Mesenchymal stem cell (in vitro differentiated cells and primary cell): ENCODE measurements around the gene GRIK4.

ENCODE experiments used
- DNase-seq: peaks from one replicate; pipeline ENCODE4 v3.0.0-alpha.2; 2013
- H2AFZ ChIP-seq: one replicate; pipeline ENCODE4 v1.6.1; 2013; ENCODE audit warnings: low read depth, mild to moderate bottlenecking, control low read depth, inconsistent platforms, low read length, moderate library complexity
- H2AK5ac ChIP-seq: 2 replicates; pipeline ENCODE4 v1.6.1; 2013; ENCODE audit warnings: low read length, moderate library complexity, mild to moderate bottlenecking, inconsistent platforms; ENCODE audit not compliant: severe bottlenecking
- H2BK120ac ChIP-seq: one replicate; pipeline ENCODE4 v1.6.1; 2013; ENCODE audit warnings: low read depth, mild to moderate bottlenecking, inconsistent platforms, low read length, moderate library complexity
- H2BK12ac ChIP-seq, 2 experiments: one replicate each; pipeline ENCODE4 v1.6.1; 2013; ENCODE audit warnings: inconsistent platforms in 2 of 2, low read length in 2 of 2, mild to moderate bottlenecking in 2 of 2, moderate library complexity in 2 of 2, control low read depth in 1 of 2
- H2BK15ac ChIP-seq: one replicate; pipeline ENCODE4 v1.6.1; 2013; ENCODE audit warnings: mild to moderate bottlenecking, low read depth, inconsistent platforms; ENCODE audit not compliant: poor library complexity, severe bottlenecking
- H2BK5ac ChIP-seq: 2 replicates; pipeline ENCODE4 v1.6.1; 2013; ENCODE audit warnings: low read depth, mild to moderate bottlenecking, low read length, control low read depth, inconsistent platforms; ENCODE audit not compliant: poor library complexity, severe bottlenecking
- H3K14ac ChIP-seq, 2 experiments: one replicate each; pipeline ENCODE4 v1.6.1; 2013; ENCODE audit warnings: inconsistent platforms in 2 of 2, low read length in 2 of 2, control low read depth in 1 of 2, mild to moderate bottlenecking in 1 of 2, moderate library complexity in 1 of 2
- H3K18ac ChIP-seq, 2 experiments: one replicate each; pipeline ENCODE4 v1.6.1; 2013; ENCODE audit warnings: inconsistent platforms in 2 of 2, low read length in 2 of 2, control low read depth in 1 of 2, low read depth in 1 of 2, mild to moderate bottlenecking in 1 of 2
- H3K23ac ChIP-seq, 2 experiments: one replicate each; pipeline ENCODE4 v1.6.1; 2013; ENCODE audit warnings: inconsistent platforms in 2 of 2, low read length in 2 of 2, mild to moderate bottlenecking in 2 of 2, moderate library complexity in 2 of 2, control low read depth in 1 of 2
- H3K27ac ChIP-seq: 2 replicates; pipeline ENCODE4 v1.5.1; 2013; ENCODE audit warnings: mild to moderate bottlenecking, moderate library complexity, low read length, control low read depth, inconsistent platforms; ENCODE audit not compliant: poor library complexity, severe bottlenecking
- H3K27me3 ChIP-seq, 2 experiments: 2 replicates each; pipeline versions ENCODE4 v1.6.1 to v1.7.0; 2013; ENCODE audit warnings: low read length in 2 of 2, mild to moderate bottlenecking in 2 of 2, moderate library complexity in 2 of 2, control low read depth in 1 of 2, inconsistent platforms in 1 of 2; ENCODE audit not compliant: control insufficient read depth in 1 of 2, insufficient read depth in 1 of 2
- H3K36me3 ChIP-seq, 2 experiments: 2 replicates each; pipeline versions ENCODE4 v1.6.1 to v1.7.0; 2013; ENCODE audit warnings: low read length in 2 of 2, control low read depth in 1 of 2, inconsistent platforms in 1 of 2, low read depth in 1 of 2, mild to moderate bottlenecking in 1 of 2; ENCODE audit not compliant: insufficient read depth in 2 of 2, control insufficient read depth in 1 of 2
- H3K4ac ChIP-seq, 2 experiments: one replicate each; pipeline ENCODE4 v1.6.1; 2013; ENCODE audit warnings: inconsistent platforms in 2 of 2, low read length in 2 of 2, mild to moderate bottlenecking in 2 of 2, moderate library complexity in 2 of 2, control low read depth in 1 of 2, low read depth in 1 of 2
- H3K4me1 ChIP-seq: 2 replicates; pipeline ENCODE4 v1.6.1; 2013; ENCODE audit warnings: low read depth, low read length, control low read depth; ENCODE audit not compliant: control insufficient read depth, insufficient read depth
- H3K4me2 ChIP-seq: 2 replicates; pipeline ENCODE4 v1.6.1; 2013; ENCODE audit warnings: low read length, mild to moderate bottlenecking, inconsistent platforms; ENCODE audit not compliant: poor library complexity, severe bottlenecking
- H3K4me3 ChIP-seq, 2 experiments: 2 replicates each; pipeline versions ENCODE4 v1.5.1 to v1.7.0; 2013; ENCODE audit warnings: low read length in 2 of 2, mild to moderate bottlenecking in 2 of 2, control low read depth in 1 of 2, low read depth in 1 of 2; ENCODE audit not compliant: insufficient read depth in 1 of 2
- H3K79me1 ChIP-seq: replicated peaks from 2 replicates; pipeline ENCODE4 v1.6.1; 2013; ENCODE audit warnings: mild to moderate bottlenecking, control low read depth, low read length, inconsistent platforms; ENCODE audit not compliant: poor library complexity, severe bottlenecking
- H3K9ac ChIP-seq: 2 replicates; pipeline ENCODE4 v1.7.0; 2013; ENCODE audit warnings: mild to moderate bottlenecking, low read length, moderate library complexity
- H3K9me3 ChIP-seq: 2 replicates; pipeline ENCODE4 v1.7.0; 2013; ENCODE audit warnings: mild to moderate bottlenecking, low read length; ENCODE audit not compliant: control insufficient read depth
- H4K8ac ChIP-seq: one replicate; pipeline ENCODE4 v1.6.1; 2013; ENCODE audit warnings: inconsistent platforms, mild to moderate bottlenecking, low read length, moderate library complexity
- H4K91ac ChIP-seq: one replicate; pipeline ENCODE4 v1.6.1; 2013; ENCODE audit warnings: mild to moderate bottlenecking, low read length, inconsistent platforms
- WGBS: methylation state at CpG from one replicate; pipeline ENCODE4 v1.1.7; 2013; ENCODE audit warnings: mixed read lengths; 5-methylcytosine and 5-hydroxymethylcytosine counted together

Gene GRIK4

DNA sequence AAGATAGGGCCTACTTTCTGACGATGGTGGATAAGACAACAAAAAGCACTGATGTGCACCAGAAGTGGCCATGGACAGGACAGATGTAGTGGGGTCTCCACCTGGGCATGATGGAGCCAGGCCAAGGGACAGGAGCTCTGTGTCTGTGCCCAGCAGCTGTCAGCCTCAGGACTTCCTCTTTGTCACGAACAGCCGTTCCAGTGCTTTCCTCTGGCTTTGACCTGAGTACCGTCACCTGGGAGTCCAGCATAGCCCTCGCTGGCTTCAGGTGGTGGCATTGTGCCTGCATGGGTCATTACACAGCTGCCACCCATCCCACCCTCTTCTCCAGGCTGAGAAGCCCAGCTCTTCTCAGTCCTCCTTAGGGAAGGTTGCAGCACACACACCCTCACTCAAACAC lies 137.8 kb downstream of the GRIK4 start:
- Histone ChIP-seq H3K4me1 (peaks cover 8% of the 10 kb centered on the region), H3K18ac (no peak overlapping the region), H3K9me3 (peaks cover 3% of the 10 kb centered on the region), H3K36me3 (no peaks in the 10 kb centered on the region), H2BK120ac (no peak overlapping the region), H4K8ac (no peak overlapping the region), H3K4ac (no peak overlapping the region), H3K14ac (no peak overlapping the region), H3K27me3 (peaks cover 70 to 95% of the 10 kb centered on the region in 2 experiments), H4K91ac (no peak overlapping the region), H3K9ac (no peak overlapping the region), H3K4me3 (no peak overlapping the region), H2BK5ac (no peak overlapping the region), H3K79me1 (no peaks in the 10 kb centered on the region), H3K27ac (no peak overlapping the region), H2BK15ac (no peak overlapping the region), H3K23ac (no peak overlapping the region), H2AK5ac (no peak overlapping the region), H2BK12ac (no peak overlapping the region), H2AFZ (no peak overlapping the region), H3K4me2 (no peak overlapping the region)
- WGBS, result 77% methylated on average over 5 of the region's 5 CpGs
- DNase-seq, result no peak

- Histone ChIP-seq H3K4me1 (no peaks in the 10 kb centered on the region), H2AFZ (no peak overlapping the region), H2AK5ac (no peak overlapping the region), H3K9ac (no peak overlapping the region), H3K27ac (no peak overlapping the region), H3K4me2 (no peak overlapping the region), H2BK12ac (no peak overlapping the region), H2BK5ac (no peak overlapping the region), H3K27me3 (peaks cover 69 to 100% of the 10 kb centered on the region in 2 experiments), H3K14ac (no peak overlapping the region), H4K8ac (no peak overlapping the region), H3K18ac (no peak overlapping the region), H2BK15ac (no peak overlapping the region), H4K91ac (no peak overlapping the region), H3K23ac (no peak overlapping the region), H3K9me3 (peaks cover 3% of the 10 kb centered on the region), H3K4ac (no peak overlapping the region), H3K79me1 (no peaks in the 10 kb centered on the region), H3K4me3 (no peak overlapping the region), H2BK120ac (no peak overlapping the region), H3K36me3 (no peaks in the 10 kb centered on the region)
- WGBS, result 71% methylated on average over 3 of the region's 3 CpGs
- DNase-seq, result no peak
These were observed 139.8 kb downstream of the GRIK4 start for GRCh38 chr11:120651396-120651795.

DNA sequence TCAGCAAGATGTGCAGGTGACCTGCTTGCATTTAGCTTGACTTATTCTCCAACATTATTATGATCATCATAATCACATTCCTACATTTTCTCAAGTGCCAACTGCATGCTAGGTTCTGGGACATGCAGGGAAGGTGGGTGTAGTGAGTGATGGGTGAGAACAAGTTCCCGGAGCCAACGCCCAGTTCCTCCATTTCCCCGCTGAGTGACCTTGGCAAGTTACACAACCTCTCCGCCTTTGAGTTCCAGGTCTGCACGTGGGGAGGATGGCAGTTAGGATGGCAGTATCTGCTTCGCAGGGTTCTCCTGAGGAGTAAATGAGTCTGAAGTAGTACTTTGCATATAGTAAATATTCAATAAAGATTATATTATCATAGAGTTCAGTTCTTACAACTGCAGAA lies 140.3 kb downstream of the GRIK4 start:
- WGBS, result 86% methylated on average over 3 of the region's 6 CpGs

DNA sequence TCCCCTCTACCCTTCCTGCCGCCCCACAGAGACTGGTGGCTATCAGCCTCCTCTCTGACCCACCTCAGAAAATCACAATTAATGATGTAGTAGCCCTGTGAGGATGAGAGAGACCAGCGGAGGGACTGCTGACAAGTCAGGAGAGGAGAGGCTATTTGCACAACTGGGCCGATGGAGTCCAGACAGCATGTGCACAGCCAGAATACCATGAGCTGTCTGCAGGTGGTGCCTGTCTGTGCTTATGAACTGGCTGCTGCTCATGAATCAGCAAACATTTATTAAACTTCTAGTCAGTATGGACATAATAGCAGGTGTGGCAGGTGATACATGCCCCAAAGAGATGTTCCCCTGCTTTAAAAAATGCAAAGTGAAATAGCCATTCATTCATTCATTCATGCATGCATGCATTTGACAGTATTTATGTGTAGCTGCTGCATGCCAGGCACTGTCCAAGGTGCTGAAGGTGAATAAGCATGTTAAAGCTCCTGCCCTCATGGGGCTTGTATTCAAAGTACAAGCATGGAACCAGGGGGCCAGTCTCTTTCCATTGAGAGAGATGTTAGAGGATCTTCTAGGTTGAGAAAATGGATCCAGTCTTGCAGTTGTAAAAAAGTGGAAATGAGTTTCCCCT lies 141.3 kb downstream of the GRIK4 start:
- Histone ChIP-seq H2BK12ac (no peak overlapping the region), H3K9ac (no peak overlapping the region), H3K4ac (no peak overlapping the region), H3K79me1 (no peaks in the 10 kb centered on the region), H4K91ac (no peak overlapping the region), H3K27me3 (peaks cover 67 to 89% of the 10 kb centered on the region in 2 experiments), H3K4me2 (no peak overlapping the region), H2AK5ac (no peak overlapping the region), H2BK15ac (no peak overlapping the region), H3K14ac (no peak overlapping the region), H3K36me3 (no peaks in the 10 kb centered on the region), H3K23ac (no peak overlapping the region), H2BK120ac (no peak overlapping the region), H2AFZ (no peak overlapping the region), H3K4me1 (no peaks in the 10 kb centered on the region), H3K9me3 (peaks cover 3% of the 10 kb centered on the region), H4K8ac (no peak overlapping the region), H3K18ac (no peak overlapping the region), H3K4me3 (no peak overlapping the region), H2BK5ac (no peak overlapping the region), H3K27ac (no peak overlapping the region)
- WGBS, result 74% methylated on average over 2 of the region's 3 CpGs
- peak; percentile 20 for DNase-seq

More for the DNA sequence above, 140.3 kb downstream of the GRIK4 start:
- H3K27me3 ChIP-seq, result peaks cover 65 to 95% of the 10 kb centered on the region in 2 experiments
- H3K9ac ChIP-seq, result no peak overlapping the region
- H3K36me3 ChIP-seq, result no peaks in the 10 kb centered on the region
- H4K8ac ChIP-seq, result no peak overlapping the region
- H3K27ac ChIP-seq, result no peak overlapping the region
- H2BK5ac ChIP-seq, result no peak overlapping the region
- H4K91ac ChIP-seq, result no peak overlapping the region
- no peak overlapping the region for H3K23ac ChIP-seq
- no peaks in the 10 kb centered on the region for H3K79me1 ChIP-seq
- H3K4me2 ChIP-seq, result no peak overlapping the region
- no peak overlapping the region for H3K14ac ChIP-seq
- H2AK5ac ChIP-seq, result no peak overlapping the region
- DNase-seq, result no peak
- H3K4me1 ChIP-seq, result no peaks in the 10 kb centered on the region
- peaks cover 3% of the 10 kb centered on the region for H3K9me3 ChIP-seq
- H3K4ac ChIP-seq, result no peak overlapping the region
- no peak overlapping the region for H2AFZ ChIP-seq
- no peak overlapping the region for H3K4me3 ChIP-seq
- no peak overlapping the region for H3K18ac ChIP-seq
- no peak overlapping the region for H2BK120ac ChIP-seq
- H2BK15ac ChIP-seq, result no peak overlapping the region
- H2BK12ac ChIP-seq, result no peak overlapping the region
